H9 (cell line): ENCODE data around the gene BICD1. TPM values are rescaled to one million over a fixed set of nuclear protein-coding genes. Genes with fewer than 3 reads are reported as not detected.

Experiments used
- DNase-seq: peaks from one replicate; pipeline ENCODE4 v3.0.0-alpha.2; 2017
- H2AFZ ChIP-seq: one replicate; pipeline ENCODE4 v1.6.1; 2013; ENCODE audit warnings: mild to moderate bottlenecking, low read length, control low read depth, moderate library complexity
- H2AK5ac ChIP-seq: 2 replicates; pipeline ENCODE4 v1.6.1; 2013; ENCODE audit warnings: low read length, control low read depth, mixed read lengths; ENCODE audit not compliant: insufficient read length
- H2BK120ac ChIP-seq: one replicate; pipeline ENCODE4 v1.6.1; 2013; ENCODE audit warnings: low read depth, mild to moderate bottlenecking, low read length, control low read depth, inconsistent platforms; ENCODE audit not compliant: poor library complexity, severe bottlenecking
- H2BK12ac ChIP-seq: 2 replicates; pipeline ENCODE4 v1.6.1; 2013; ENCODE audit warnings: low read length, control low read depth, mixed read lengths, low read depth; ENCODE audit not compliant: insufficient read length
- H2BK15ac ChIP-seq: 2 replicates; pipeline ENCODE4 v1.6.1; 2013; ENCODE audit warnings: low read depth, low read length, control low read depth
- H2BK20ac ChIP-seq: one replicate; pipeline ENCODE4 v1.6.1; 2013; ENCODE audit warnings: low read depth, mild to moderate bottlenecking, low read length, control low read depth, inconsistent platforms; ENCODE audit not compliant: poor library complexity, severe bottlenecking
- H2BK5ac ChIP-seq: 2 replicates; pipeline ENCODE4 v1.6.1; 2013; ENCODE audit warnings: low read length, control low read depth, mixed read lengths; ENCODE audit not compliant: insufficient read length
- H3K14ac ChIP-seq: 2 replicates; pipeline ENCODE4 v1.6.1; 2013; ENCODE audit warnings: low read length, control low read depth; ENCODE audit not compliant: insufficient read depth
- H3K18ac ChIP-seq: 2 replicates; pipeline ENCODE4 v1.6.1; 2013; ENCODE audit warnings: low read depth, mild to moderate bottlenecking, mixed read lengths, low read length, control low read depth; ENCODE audit not compliant: insufficient read length
- H3K23ac ChIP-seq: 2 replicates; pipeline ENCODE4 v1.6.1; 2013; ENCODE audit warnings: low read length, control low read depth, mixed read lengths, low read depth; ENCODE audit not compliant: insufficient read length
- H3K23me2 ChIP-seq: 2 replicates; pipeline ENCODE4 v1.6.1; 2013; ENCODE audit warnings: low read depth, mild to moderate bottlenecking, mixed read lengths, low read length, control low read depth; ENCODE audit not compliant: insufficient read length, poor library complexity, severe bottlenecking
- H3K27ac ChIP-seq: 2 replicates; pipeline ENCODE4 v1.5.1; 2013; ENCODE audit warnings: low read length, control low read depth, mixed read lengths, low read depth; ENCODE audit not compliant: insufficient read length
- H3K27me3 ChIP-seq: 2 replicates; pipeline ENCODE4 v1.6.1; 2013; ENCODE audit warnings: low read length, control low read depth, inconsistent platforms; ENCODE audit not compliant: insufficient read depth
- H3K4ac ChIP-seq: 2 replicates; pipeline ENCODE4 v1.6.1; 2013; ENCODE audit warnings: low read depth, mild to moderate bottlenecking, control low read depth, inconsistent platforms, low read length, moderate library complexity
- H3K4me1 ChIP-seq: 2 replicates; pipeline ENCODE4 v1.6.1; 2013; ENCODE audit warnings: low read length, control low read depth, inconsistent platforms; ENCODE audit not compliant: insufficient read depth
- H3K4me2 ChIP-seq: 2 replicates; pipeline ENCODE4 v1.6.1; 2013; ENCODE audit warnings: low read length, control low read depth, mixed read lengths; ENCODE audit not compliant: insufficient read length, insufficient read depth
- H3K56ac ChIP-seq: 2 replicates; pipeline ENCODE4 v1.6.1; 2013; ENCODE audit warnings: low read depth, mild to moderate bottlenecking, mixed read lengths, low read length, control low read depth; ENCODE audit not compliant: insufficient read length
- H3K79me1 ChIP-seq: 2 replicates; pipeline ENCODE4 v1.6.1; 2013; ENCODE audit warnings: low read depth, mild to moderate bottlenecking, moderate library complexity, low read length, control low read depth, inconsistent platforms; ENCODE audit not compliant: insufficient read depth, poor library complexity, severe bottlenecking
- H3K79me2 ChIP-seq: 2 replicates; pipeline ENCODE4 v1.6.1; 2013; ENCODE audit warnings: low read length, control low read depth, inconsistent platforms; ENCODE audit not compliant: insufficient read depth
- H3K9ac ChIP-seq: 2 replicates; pipeline ENCODE4 v1.6.1; 2013; ENCODE audit warnings: low read length, control low read depth, mixed read lengths; ENCODE audit not compliant: insufficient read length; ENCODE audit errors: extremely low read depth
- H3K9me3 ChIP-seq: one replicate; pipeline ENCODE4 v1.6.1; 2013; ENCODE audit warnings: low read depth, low read length, inconsistent platforms; ENCODE audit not compliant: control insufficient read depth
- H3T11ph ChIP-seq: one replicate; pipeline ENCODE4 v1.6.1; 2013; ENCODE audit warnings: mild to moderate bottlenecking, low read length, control low read depth, inconsistent platforms
- H4K20me1 ChIP-seq: one replicate; pipeline ENCODE4 v1.6.1; 2013; ENCODE audit not compliant: control insufficient read depth, insufficient read length, insufficient read depth
- H4K5ac ChIP-seq: 2 replicates; pipeline ENCODE4 v1.6.1; 2013; ENCODE audit warnings: low read depth, mild to moderate bottlenecking, mixed read lengths, low read length, control low read depth; ENCODE audit not compliant: insufficient read length
- H4K8ac ChIP-seq: replicated peaks from 2 replicates; pipeline ENCODE4 v1.6.1; 2013; ENCODE audit warnings: low read length, control low read depth, mixed read lengths, low read depth; ENCODE audit not compliant: insufficient read length
- H4K91ac ChIP-seq: 2 replicates; pipeline ENCODE4 v1.6.1; 2013; ENCODE audit warnings: low read depth, mild to moderate bottlenecking, moderate library complexity, mixed read lengths, low read length, control low read depth; ENCODE audit not compliant: insufficient read length
- H3K27ac Mint-ChIP-seq, 3 experiments: 2 replicates in 2 of 3; 3 replicates in 1 of 3; pipeline ENCODE4 v1.8.0; 2020 to 2021; ENCODE audit warnings: mixed read lengths in 3 of 3, mild to moderate bottlenecking in 1 of 3, moderate library complexity in 1 of 3
- H3K27me3 Mint-ChIP-seq: 2 replicates; pipeline ENCODE4 v1.8.0; 2021; ENCODE audit warnings: low read depth, mild to moderate bottlenecking, moderate library complexity, mixed read lengths
- H3K36me3 Mint-ChIP-seq, 3 experiments: 2 replicates in 2 of 3; 3 replicates in 1 of 3; pipeline ENCODE4 v1.8.0; 2020 to 2021; ENCODE audit warnings: low read depth in 3 of 3, mixed read lengths in 3 of 3; ENCODE audit not compliant: insufficient read depth in 1 of 3
- H3K4me1 Mint-ChIP-seq, 2 experiments: 2 replicates each; pipeline ENCODE4 v1.8.0; 2020; ENCODE audit warnings: mixed read lengths in 2 of 2
- H3K4me3 Mint-ChIP-seq, 2 experiments: 2 replicates in 1 of 2; 3 replicates in 1 of 2; pipeline ENCODE4 v1.8.0; 2020 to 2021; ENCODE audit warnings: mild to moderate bottlenecking in 2 of 2, mixed read lengths in 2 of 2, moderate library complexity in 1 of 2
- H3K9me3 Mint-ChIP-seq, 2 experiments: 2 replicates in 1 of 2; 3 replicates in 1 of 2; pipeline ENCODE4 v1.8.0; 2020; ENCODE audit warnings: mild to moderate bottlenecking in 2 of 2, mixed read lengths in 2 of 2, moderate library complexity in 1 of 2
- WGBS: extraction: QIAGEN DNeasy Blood & Tissue Kit; methylation state at CpG from one replicate; pipeline ENCODE4 v1.1.7; 2013; ENCODE audit warnings: missing lambda C conversion rate, low lambda C conversion rate, mixed read lengths; ENCODE audit not compliant: insufficient read length; ENCODE audit errors: extremely low coverage; 5-methylcytosine and 5-hydroxymethylcytosine counted together
- total RNA-seq: library from RNA; stranded (reverse); gene quantifications from 2 replicates; pipeline ENCODE4 v1.2.1, GENCODE V29; 2021
- TF ChIP-seq, protein P1 (sequence below): fragments of 200-600 bp; sonication (generic); conservative IDR thresholded peaks from 3 replicates; pipeline ENCODE4 v1.8.0; 2021; ENCODE audit warnings: antibody characterized with exemption, mild to moderate bottlenecking

BICD1 gene
- total RNA-seq, 1 experiment from 2014 or later = 134 TPM

DNA sequence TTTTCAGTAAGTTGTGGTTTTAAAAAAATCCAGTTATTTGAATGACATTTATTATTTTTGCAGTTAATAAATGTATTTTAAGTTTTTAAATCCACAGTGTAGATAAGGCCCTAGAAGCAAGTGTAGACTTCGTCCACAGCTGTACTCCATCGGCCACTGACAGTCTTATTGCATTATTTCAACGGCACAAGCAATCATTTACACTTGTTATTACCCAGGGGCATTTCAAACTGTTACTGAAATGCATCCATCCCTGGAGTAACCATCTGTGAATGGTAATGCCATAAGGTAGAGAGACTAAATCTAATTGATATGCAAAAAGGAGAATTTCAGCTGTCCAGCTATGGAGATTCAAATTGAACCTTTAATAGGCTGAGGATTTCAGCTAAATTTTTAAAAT lies 48.4 kb downstream of the BICD1 start:
- Mint-ChIP-seq H3K36me3 (peaks cover 8 to 41% (median 23%) of the 10 kb centered on the region in 3 experiments), H3K27me3 (no peaks in the 10 kb centered on the region), H3K4me1 (peaks cover 48 to 49% of the 10 kb centered on the region in 2 experiments), H3K4me3 (no peak overlapping the region), H3K9me3 (no peaks in the 10 kb centered on the region), H3K27ac (peak overlapping the region in 1 of 3 experiments; percentile 82; a peak in 1 of 7 replicates)
- Histone ChIP-seq H2BK15ac (no peak overlapping the region), H2BK120ac (no peak overlapping the region), H4K5ac (no peak overlapping the region), H3K9me3 (no peaks in the 10 kb centered on the region), H2BK5ac (no peak overlapping the region), H3K23ac (no peak overlapping the region), H3K4me1 (peaks cover 8% of the 10 kb centered on the region), H4K20me1 (no peaks in the 10 kb centered on the region), H3K56ac (no peak overlapping the region), H2BK12ac (no peak overlapping the region), H3K27me3 (no peaks in the 10 kb centered on the region), H3K79me1 (peaks cover 2% of the 10 kb centered on the region), H3K4me2 (no peak overlapping the region), H3K27ac (no peak overlapping the region), H3K9ac (no peak overlapping the region), H3K18ac (no peak overlapping the region), H2AK5ac (no peak overlapping the region), H3K79me2 (peaks cover 3% of the 10 kb centered on the region; the same call in 1 of the 2 replicates), H3K23me2 (no peaks in the 10 kb centered on the region), H4K8ac (no peak overlapping the region), H3T11ph (no peak overlapping the region), H3K14ac (no peak overlapping the region), H3K4ac (no peak overlapping the region), H2AFZ (no peak overlapping the region), H2BK20ac (no peak overlapping the region), H4K91ac (no peak overlapping the region)
- TF ChIP-seq, protein P1, sequence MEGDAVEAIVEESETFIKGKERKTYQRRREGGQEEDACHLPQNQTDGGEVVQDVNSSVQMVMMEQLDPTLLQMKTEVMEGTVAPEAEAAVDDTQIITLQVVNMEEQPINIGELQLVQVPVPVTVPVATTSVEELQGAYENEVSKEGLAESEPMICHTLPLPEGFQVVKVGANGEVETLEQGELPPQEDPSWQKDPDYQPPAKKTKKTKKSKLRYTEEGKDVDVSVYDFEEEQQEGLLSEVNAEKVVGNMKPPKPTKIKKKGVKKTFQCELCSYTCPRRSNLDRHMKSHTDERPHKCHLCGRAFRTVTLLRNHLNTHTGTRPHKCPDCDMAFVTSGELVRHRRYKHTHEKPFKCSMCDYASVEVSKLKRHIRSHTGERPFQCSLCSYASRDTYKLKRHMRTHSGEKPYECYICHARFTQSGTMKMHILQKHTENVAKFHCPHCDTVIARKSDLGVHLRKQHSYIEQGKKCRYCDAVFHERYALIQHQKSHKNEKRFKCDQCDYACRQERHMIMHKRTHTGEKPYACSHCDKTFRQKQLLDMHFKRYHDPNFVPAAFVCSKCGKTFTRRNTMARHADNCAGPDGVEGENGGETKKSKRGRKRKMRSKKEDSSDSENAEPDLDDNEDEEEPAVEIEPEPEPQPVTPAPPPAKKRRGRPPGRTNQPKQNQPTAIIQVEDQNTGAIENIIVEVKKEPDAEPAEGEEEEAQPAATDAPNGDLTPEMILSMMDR = no peak
- WGBS = no CpG with 5 or more reads among the region's 3 CpGs
- DNase-seq = no peak
